ENCODE results near the gene A1CF.

- TF ChIP-seq CTCF (IDR thresholded peaks at IDR 0.05; ENCODE audit: borderline replicate concordance, extremely low read depth, low read length, poor library complexity, severe bottlenecking) (no peak), EZH2 (IDR thresholded peaks at IDR 0.05; ENCODE audit: borderline replicate concordance, low read depth, low read length, severe bottlenecking) (no peak)
Measured at GRCh38 chr10:50851884-50852671, 33.3 kb downstream of the A1CF start.

All from DND-41 (cell line).